ENCODE results near the gene AOPEP.
A peak's percentile ranks its signal among the peaks of the same experiment; 100 is the strongest.

The AOPEP gene

GRCh38 chr9:94734054-94734754 lies 7.7 kb downstream of the AOPEP start:
- TF ChIP-seq POLR2A (IDR thresholded peaks at IDR 0.05; ENCODE audit: low read depth, low read length) = no peak
- FAIRE-seq (no peak), DNase-seq (ENCODE audit: insufficient read length, low spot score) (no peak)

GRCh38 chr9:94736759-94737158 lies 10.3 kb downstream of the AOPEP start:
- DNase-seq (ENCODE audit: insufficient read length, low spot score) (no peak), FAIRE-seq (no peak)
- no peak for TF ChIP-seq POLR2A (IDR thresholded peaks at IDR 0.05; ENCODE audit: low read depth, low read length)

GRCh38 chr9:94740145-94740840 lies 13.8 kb downstream of the AOPEP start:
- no peak for TF ChIP-seq POLR2A (IDR thresholded peaks at IDR 0.05; ENCODE audit: low read depth, low read length)
- FAIRE-seq (no peak), DNase-seq (ENCODE audit: insufficient read length, low spot score) (no peak)

- FAIRE-seq (no peak), DNase-seq (ENCODE audit: insufficient read length, low spot score) (no peak)
- no peak for TF ChIP-seq POLR2A (IDR thresholded peaks at IDR 0.05; ENCODE audit: low read depth, low read length)
Measured at GRCh38 chr9:94741866-94742265, 15.4 kb downstream of the AOPEP start.

- no peak for TF ChIP-seq POLR2A (IDR thresholded peaks at IDR 0.05; ENCODE audit: low read depth, low read length)
- FAIRE-seq = peak; percentile 78
- no peak for DNase-seq (ENCODE audit: insufficient read length, low spot score)
Measured at GRCh38 chr9:94743035-94743954, 16.8 kb downstream of the AOPEP start.

GRCh38 chr9:94745806-94746540 lies 19.5 kb downstream of the AOPEP start:
- no peak for TF ChIP-seq POLR2A (IDR thresholded peaks at IDR 0.05; ENCODE audit: low read depth, low read length)
- no peak for DNase-seq (ENCODE audit: insufficient read length, low spot score)

GRCh38 chr9:94746541-94747370 lies 20.3 kb downstream of the AOPEP start:
- FAIRE-seq (peak; percentile 91), DNase-seq (ENCODE audit: insufficient read length, low spot score) (no peak)

More at GRCh38 chr9:94745806-94746540, 19.5 kb downstream of the AOPEP start:
- FAIRE-seq = peak; percentile 88

GRCh38 chr9:94754976-94755475 lies 28.5 kb downstream of the AOPEP start:
- no peak for TF ChIP-seq POLR2A (IDR thresholded peaks at IDR 0.05; ENCODE audit: low read depth, low read length)
- FAIRE-seq = no peak
- DNase-seq (ENCODE audit: insufficient read length, low spot score) = no peak

More at GRCh38 chr9:94746541-94747370, 20.3 kb downstream of the AOPEP start:
- no peak for TF ChIP-seq POLR2A (IDR thresholded peaks at IDR 0.05; ENCODE audit: low read depth, low read length)

- FAIRE-seq (peak; percentile 96), DNase-seq (ENCODE audit: insufficient read length, low spot score) (peak; percentile 45)
- TF ChIP-seq POLR2A (IDR thresholded peaks at IDR 0.05; ENCODE audit: low read depth, low read length) = no peak
Measured at GRCh38 chr9:94757158-94757557, 30.7 kb downstream of the AOPEP start.

- no peak for TF ChIP-seq POLR2A (IDR thresholded peaks at IDR 0.05; ENCODE audit: low read depth, low read length)
- FAIRE-seq = peak; percentile 53
- DNase-seq (ENCODE audit: insufficient read length, low spot score) = no peak
Measured at GRCh38 chr9:94758031-94758430, 31.5 kb downstream of the AOPEP start.

- no peak for TF ChIP-seq POLR2A (IDR thresholded peaks at IDR 0.05; ENCODE audit: low read depth, low read length)
- FAIRE-seq (no peak), DNase-seq (ENCODE audit: insufficient read length, low spot score) (no peak)
Measured at GRCh38 chr9:94758880-94759279, 32.4 kb downstream of the AOPEP start.

GRCh38 chr9:94760010-94760409 lies 33.5 kb downstream of the AOPEP start:
- FAIRE-seq = no peak
- no peak for TF ChIP-seq POLR2A (IDR thresholded peaks at IDR 0.05; ENCODE audit: low read depth, low read length)
- DNase-seq (ENCODE audit: insufficient read length, low spot score) = no peak
